ENCODE data around the gene TSG101.

The TSG101 gene

DNA sequence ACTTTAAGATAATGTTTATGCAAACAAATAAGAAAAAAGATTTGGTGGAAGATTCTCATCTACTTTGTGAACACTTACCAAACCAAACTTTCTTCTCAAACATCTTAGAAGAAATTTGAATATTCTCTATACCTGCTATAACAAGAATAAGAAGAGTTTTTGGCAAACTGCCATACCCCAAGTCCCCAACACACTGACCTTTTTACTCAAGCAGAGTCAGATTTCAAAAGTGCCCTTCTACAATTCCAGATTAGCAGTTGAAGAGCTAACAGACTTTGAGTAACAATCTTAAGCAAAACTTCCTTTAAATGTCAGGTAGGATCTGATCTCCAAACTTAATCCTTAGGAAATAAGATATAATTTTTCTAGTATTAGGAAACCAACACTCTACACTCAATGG lies 33.9 kb downstream of the TSG101 start:
- no peak for DNase-seq

DNA sequence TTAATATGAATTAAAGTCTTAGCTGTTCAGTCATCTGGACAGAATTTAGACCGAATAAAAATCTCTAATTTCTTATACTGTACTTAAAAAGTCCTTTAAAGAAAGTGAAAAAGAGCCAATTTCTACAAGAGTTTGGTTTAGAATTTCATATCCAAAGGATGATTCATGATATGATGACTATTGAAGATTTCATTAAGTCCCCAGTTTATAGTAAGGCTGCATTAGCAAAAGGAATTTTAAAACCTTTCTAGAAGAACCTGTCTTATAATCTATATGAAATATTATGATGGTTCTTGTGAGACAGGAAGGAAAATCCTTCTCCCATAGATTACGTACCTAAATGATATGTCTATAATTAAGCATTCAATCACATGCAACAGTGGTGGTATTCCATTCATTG lies 34.8 kb downstream of the TSG101 start:
- DNase-seq, result no peak

DNA sequence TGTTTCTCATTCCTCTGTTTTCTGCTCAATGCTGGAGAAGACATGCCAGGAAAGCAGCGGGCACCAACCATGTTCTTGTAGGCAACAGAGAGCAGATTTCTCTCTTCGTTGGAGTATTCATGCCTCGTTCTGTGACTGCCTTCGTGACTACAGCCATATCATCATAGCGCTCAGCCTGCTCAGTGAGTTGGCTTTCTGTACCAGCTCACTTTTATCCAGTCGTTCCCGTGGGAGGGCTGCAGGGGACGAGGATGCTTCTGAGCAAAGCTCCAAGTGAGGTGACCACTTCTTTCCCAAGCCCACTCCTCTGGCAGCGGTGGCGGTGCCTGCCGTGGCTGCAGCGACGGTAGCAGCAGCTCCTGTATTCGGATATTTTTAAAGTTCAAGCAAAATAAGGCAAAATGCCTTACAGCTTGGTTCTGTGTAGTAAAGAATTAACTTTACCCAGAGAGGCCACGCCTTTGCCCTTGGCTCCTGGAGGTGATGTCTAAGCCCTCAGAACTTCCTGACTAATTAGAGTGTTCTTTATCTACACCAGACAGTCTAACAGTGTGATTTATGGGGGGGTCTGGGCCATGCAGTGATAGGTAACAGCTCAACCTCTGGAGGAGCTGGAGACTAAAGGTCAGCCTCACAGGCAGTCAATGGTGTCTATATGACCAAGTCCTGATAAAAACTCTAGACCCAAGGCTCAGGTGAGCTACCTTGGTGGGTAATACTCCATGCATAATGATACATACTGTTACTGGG lies 35.8 kb downstream of the TSG101 start:
- DNase-seq, result no peak

DNA sequence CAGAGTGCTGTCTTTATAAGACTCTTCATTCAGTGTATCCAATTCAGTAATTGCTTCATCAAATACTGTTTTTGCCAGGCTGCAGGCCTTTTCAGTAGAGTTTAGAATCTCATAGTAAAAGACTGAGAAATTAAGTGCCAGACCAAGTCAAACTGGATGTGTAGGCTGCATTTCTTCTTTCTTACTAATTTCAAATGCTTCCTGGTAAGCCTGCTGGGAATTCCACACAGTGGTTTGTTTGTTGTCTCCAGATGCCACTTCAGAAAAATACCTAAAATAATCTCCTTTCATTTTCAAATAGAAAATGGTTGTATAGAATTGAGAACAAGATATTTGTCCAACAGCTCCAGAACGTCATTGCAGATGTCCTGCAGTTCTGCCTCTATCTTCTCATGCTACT lies 36.4 kb downstream of the TSG101 start:
- DNase-seq, result no peak

DNA sequence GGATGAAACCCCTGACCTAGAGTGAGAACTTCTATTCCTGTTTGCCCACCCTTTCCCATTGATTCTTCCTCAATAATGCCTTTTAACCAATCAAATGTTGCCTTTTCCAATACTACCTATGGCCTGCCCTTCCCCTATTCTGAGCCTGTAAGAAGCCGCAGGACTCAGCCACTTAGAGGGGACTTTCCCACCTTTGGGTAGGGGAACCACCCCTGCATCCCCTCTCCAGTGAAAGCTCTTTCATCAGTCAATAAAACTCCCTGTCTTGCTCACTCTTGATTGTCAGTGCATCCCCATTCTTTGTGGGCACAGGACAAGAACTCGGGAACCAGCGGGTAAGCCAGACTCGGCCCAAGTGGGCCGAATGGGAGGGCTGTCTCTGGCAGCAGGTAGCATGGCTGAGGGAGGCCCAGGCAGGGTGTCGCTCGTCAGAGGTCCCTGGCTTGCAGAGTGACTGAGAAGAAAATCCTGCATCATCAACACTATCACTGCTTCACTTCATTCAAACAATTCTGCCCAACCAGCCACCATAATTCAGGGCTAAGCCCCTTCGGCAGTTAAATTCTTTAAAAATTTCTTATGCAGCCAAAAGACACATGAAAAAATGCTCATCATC lies 40.7 kb downstream of the TSG101 start:
- no peak for DNase-seq

DNA sequence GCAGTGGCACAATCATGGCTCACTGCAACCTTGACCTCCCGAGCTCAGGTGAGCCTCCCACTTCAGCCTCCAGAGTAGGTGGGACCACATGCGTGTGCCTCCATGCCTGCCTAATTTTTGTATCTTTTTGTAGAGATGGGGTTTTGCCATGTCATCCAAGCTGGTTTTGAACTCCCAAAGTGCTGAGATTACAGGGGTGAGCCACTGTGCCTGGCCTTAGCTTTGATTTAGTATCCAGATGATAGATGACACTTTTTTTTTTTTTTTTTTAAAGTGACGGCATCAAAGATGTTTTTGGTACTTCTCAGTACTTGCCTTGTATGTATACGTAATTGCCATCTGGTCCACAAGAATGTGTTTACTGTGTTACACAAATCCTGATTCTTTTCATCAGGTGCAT lies 47.7 kb downstream of the TSG101 start:
- DNase-seq, result no peak

DNA sequence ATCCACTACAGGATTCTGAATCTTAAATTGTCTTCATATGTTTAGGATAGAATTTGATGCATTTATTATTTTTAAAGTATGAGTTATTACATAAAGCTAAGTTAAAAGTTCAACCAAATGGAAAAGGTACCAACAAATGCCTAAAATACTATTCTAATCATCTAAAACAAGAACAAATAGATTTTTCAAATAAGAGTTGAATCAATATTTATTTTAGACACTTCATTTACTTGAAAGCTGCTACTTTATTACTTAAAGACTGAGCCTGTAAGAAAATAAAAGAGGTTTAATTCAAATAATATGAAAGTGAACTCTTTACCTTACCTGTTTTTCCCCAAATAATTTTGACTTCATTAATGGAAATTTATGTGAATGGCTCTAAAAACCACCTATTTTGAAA lies 54.2 kb downstream of the TSG101 start:
- no peak for DNase-seq

DNA sequence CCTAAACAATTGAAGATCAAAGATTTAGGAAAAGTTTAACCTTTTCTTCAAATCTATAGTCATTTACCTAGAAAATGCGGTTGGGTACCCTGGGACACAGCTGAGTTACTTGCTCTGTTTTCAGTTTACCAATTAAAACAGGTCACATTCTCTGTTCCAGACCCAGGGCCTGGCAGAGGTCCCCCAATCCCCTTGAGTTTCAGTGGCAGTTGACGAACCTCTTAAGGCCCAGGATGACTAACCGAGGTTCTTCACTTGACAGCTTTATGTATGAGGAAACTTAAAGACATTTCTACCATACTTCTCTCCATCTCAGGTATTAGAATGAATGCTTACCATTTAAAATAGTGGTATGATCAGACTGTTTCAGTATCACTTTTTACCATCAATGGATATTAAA lies 54.7 kb downstream of the TSG101 start:
- DNase-seq, result no peak

DNA sequence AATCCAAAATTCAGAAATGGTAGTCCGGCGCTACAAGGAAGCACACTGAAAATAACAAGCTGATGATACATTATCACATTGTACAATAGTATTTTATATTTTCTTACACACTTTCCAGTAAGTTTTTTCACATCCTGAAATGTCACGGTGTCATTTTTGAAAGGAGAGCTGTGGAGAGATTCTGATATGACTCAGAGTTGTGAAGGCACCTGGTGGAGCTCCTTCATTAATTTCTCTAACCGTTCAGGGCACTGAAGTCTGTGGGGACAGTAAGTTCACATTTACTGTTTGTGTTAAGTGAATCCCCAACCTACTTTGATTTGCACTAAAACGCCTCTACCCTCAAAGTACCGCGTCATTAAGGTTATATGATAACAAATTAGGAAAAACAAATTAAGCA lies 57.8 kb downstream of the TSG101 start:
- no peak for DNase-seq

DNA sequence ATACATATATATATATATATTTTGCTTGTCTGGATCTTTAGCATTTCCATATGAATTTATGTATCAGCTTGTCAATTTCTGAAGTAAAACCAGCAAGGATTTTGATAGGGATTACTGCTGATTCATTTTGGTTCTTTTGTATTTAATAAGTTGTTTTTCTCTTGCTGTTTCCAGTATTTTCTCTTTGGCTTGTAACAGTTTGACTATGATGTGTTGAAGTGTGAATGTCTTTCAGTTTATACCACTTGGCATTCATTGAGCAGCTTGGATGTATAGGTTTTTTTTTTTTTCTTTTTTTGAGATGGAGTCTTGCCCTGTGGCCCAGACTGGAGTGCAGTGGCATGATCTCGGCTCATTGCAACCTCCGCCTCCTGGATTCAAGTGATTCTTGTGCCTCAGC lies 58.7 kb downstream of the TSG101 start:
- no peak for DNase-seq

DNA sequence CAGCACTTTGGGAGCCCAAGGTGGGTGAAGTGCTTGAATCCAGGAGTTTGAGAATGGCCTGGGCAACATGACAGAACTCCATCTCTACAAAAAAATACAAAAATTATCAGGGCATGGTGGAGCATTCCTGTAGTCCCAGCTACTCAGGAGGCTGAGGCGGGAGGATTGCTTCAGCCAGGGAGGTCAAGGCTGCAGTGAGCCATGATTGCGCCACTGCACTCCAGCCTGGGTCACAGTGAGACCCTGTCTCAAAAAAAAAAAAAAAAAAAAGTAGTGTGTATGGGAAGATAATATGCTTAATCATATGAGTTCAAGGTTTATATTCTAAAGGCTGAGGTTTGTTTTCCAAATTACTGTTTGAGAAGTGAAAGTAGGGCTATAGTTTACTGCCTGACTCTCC lies 60.3 kb downstream of the TSG101 start:
- no peak for DNase-seq

DNA sequence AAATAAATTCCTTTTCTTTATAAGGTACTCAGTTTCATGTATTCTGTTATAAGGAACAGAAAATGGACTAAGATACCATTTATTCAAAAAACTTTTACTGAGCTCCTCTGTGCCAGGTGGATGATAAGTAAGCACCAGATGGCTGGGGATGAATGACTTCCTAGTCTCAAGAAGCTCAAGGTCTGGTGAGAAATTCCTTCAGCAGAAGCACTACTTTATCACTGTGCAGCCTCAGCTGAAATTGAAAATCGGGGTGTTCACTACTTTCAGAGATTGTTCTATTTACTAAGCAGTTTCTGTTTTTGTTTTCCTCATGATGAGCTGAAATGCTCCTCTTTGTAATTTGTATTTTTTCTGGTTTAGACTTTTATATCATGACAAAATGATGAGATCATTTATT lies 63.3 kb downstream of the TSG101 start:
- no peak for DNase-seq

DNA sequence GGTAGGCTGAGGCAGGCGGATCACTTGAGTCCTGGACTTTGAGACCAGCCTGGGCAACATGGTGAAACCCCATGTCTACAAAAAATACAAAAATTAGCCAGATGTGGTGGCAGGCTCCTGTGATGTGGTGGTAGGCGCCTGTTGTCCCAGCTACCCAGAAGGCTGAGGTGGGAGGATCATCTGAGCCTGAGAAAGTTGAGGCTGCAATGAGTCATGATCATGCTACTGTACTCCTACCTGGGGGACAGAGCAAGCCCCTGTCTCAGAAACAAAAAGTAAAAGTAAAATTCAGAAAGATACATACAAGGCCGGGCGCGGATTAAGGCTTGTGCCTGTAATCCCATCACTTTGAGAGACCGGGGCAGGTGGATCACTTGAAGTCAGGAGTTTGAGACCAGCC lies 64.8 kb downstream of the TSG101 start:
- no peak for DNase-seq

DNA sequence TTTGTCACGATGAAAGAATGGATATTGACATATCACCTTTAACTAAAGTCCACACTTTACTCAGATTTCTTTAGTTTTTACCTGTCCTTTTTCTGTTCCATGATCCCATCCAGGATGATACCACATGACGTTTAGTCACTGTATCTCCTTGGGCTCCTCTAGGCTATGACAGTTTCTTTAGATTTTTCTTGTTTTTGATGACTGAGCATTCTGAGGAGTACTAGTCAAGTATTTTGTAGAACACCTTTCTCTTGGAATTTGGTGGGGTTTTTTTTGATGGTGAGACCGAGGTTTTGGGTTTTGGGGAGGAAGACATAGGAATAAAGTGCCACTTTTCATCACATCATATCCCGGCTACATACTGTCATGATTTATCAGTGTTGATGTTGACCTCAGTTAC lies 67.1 kb downstream of the TSG101 start:
- DNase-seq, result no peak

DNA sequence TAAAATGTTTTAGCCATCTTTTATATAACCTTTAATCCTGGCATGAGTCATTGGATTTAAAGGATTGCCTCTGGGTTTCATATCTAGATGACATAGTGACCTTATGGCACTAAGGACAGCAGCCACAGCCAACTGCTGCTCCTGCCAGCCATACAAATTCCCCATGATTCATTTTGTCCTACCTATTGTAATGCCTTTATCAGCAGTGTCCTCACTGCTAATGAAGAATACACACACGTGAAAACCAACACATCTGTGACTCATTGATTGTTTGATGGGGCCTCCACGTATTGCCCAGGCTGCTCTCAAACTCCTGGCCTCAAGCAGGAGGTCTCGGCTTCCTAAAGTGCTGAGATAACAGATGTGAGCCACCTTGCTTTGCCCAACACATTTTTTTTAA lies 69.3 kb downstream of the TSG101 start:
- DNase-seq, result no peak

DNA sequence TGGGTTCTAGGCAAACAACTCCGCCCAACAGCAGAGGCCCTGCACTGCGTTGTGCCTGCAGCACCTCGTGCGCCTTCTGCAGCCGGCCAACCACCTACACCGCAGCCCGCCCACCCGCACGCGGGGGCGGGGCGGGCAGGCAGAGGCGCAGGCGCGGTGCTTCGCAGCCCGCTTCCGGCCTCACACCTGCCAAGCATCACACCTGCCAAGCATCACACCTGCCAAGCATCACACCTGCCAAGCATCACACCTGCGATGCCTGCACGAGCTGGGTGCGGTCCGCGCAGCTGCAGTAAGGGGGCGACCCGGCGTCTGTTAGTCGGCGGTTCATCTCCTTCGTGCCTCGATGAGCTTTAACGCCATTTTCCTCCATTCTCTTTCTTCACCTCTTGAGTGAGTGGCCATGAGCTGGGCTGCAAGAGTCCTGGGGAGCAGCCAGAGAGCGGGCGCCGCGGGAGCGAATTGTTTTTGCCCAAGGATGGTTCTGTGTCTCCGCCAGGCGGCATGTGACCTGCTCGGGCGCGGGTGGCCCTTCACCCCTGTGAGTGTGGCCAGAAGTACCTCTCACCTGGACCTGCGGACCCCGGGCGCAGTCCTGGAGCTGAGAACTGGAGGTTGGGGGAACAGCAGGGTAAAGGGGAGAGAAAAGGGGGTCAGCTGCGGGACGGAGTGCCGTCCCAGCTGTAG lies 70.9 kb downstream of the TSG101 start, which contains the start of gene LDHAL6A:
Gene LDHAL6A, plus strand, starts transcription at position 171 of the 687 bp plus-strand sequence. CDS start 825 bp downstream, outside the sequence.
- DNase-seq, result no peak

DNA sequence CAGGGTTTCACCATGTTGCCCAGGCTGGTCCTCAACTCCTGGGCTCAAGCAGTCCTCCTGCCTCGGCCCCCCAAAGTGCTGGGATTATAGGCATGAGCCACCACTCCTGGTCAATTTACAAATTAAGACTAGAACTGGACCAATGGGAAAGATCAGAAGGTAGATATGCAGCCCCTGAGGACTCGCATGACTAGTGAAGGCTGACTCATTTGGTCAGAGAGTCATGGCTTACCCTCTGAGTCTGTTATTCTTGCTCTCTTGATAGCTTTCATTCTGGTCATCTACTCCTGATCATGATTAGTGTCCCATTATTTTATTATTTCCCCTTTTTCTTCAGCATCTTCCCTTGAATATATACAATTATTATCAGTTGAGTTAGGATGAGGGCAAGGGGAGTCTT lies 73.8 kb downstream of the TSG101 start:
- DNase-seq, result no peak

DNA sequence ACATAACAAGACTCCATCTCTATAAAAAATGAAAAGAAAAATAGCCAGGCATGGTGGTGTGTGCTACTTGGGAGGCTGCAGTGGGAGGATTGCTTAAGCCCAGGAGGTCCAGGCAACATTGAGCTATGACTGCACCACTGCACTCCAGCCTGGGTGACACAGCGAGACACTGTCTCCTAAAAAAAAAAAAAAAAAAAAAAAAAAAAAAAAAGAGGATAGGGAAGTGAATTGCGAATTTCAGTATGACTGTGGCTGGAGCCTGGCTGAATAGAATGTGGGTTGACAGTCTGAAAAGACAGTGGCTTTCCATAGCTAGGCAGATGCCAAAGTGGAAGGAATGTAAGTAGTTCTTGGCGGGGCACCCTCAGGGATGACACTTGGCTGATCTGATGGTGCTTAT lies 77.5 kb downstream of the TSG101 start:
- DNase-seq, result no peak

DNA sequence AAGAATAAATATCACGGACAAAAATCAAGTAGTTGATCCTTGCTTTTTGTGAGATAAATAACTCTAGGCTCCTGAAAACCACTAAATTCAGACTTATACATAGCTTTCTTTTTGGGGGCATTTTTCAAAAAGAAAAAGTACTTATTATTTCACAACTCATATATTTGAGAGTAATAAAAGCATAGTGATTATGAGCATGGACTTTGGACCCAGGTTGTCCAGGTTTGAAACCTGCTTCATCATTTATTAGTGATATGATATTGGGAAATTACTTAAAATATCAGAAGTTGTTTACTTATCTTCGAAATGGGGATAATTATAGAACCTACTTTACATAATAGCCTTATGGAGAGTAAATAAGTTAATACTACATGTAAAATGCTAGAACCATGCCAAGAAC lies 88.1 kb downstream of the TSG101 start:
- DNase-seq, result no peak
